Dermis blood vessel endothelial cell (primary cell): ENCODE results near the gene SLFNL1. TPM values are rescaled to one million over a fixed set of nuclear protein-coding genes. Genes with fewer than 3 reads are reported as not detected.

Source experiments
- DNase-seq: peaks from one replicate; pipeline ENCODE4 v3.0.0; 2010
- total RNA-seq: library from RNA; depleted of rRNA; stranded (reverse); fragments of >200 nt; gene quantifications from 2 replicates; pipeline ENCODE4 v1.2.3, GENCODE V29; 2014

The SLFNL1 gene
- total RNA-seq, 1 donor from 2014 or later: 0.51 TPM

DNA sequence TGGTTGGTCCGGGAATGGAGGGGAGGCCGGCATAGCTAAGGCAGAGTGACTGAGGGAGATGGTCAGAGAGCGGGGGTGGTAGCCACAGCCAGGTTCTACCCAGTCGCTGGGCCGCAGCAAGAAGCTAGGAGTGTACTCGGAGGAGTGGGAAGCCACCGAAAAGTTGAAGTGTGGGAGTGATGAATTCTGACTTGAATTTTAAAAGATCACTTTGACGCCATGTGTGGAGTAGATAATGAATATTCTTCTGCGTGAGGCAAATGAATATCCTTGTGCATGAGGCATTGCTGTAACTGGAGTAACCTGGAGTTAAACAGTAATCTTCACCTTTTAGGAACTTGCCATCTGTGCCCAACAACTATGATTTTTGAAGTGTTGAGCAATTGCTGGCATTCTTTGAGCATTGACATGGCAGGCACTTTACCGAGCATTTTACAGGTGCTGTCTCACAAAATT lies 35.2 kb downstream of the SLFNL1 start:
- no peak for DNase-seq

DNA sequence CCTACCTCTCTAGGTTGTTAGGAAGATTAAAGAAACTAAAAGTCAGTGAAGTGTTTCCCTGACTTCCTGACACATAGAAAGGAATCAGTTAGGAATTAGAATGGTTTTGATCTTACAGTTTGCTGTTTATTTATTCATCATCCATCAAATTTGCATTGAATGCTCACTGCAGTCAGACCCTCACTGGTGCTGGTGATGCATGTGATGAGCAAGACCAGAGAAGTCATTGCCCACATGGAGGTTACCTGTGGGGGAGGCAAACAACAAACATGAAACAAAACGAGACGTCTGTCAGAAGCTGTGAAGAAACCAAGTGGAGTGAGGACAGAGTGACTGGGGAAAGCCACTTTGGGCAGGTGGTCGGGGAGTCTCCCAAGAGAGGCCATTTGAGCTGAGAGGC lies 35.6 kb downstream of the SLFNL1 start:
- no peak for DNase-seq

DNA sequence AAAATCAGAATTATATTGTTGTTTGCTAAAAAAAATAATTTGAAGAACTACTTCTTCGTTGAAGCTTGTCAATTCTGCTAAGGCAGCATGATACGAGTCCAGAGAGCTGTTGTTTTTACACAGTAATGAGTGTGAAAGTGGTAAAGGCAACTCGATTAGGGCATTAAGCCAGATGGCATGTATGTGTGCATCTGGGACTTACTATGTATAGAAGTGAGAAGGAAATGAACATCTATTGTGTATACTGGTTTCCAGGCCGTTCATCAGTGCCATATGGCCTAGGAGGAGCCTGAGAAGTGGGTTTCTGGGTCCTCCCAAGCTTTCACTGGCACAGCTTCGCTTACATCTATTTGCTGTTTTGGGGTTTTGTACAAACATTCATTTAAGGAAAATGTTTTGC lies 36.4 kb downstream of the SLFNL1 start:
- no peak for DNase-seq

DNA sequence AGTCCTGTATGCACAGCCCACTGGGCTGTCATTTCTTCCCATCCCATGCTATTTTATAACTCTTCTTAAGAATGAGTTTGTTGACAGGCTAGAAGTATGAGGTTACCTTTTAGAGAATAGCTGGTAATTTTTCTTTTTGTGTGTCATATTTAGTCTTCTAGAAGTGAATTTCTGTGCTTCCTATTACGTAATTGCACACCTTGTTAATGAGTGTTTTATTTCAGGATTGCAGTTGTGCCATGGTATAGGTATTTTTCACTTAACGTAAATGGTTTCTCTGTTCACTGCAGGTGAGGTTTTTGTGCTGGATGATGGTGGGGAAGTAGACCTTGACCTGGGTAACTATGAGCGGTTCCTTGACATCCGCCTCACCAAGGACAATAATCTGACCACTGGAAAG lies 37.0 kb downstream of the SLFNL1 start:
- DNase-seq: no peak

DNA sequence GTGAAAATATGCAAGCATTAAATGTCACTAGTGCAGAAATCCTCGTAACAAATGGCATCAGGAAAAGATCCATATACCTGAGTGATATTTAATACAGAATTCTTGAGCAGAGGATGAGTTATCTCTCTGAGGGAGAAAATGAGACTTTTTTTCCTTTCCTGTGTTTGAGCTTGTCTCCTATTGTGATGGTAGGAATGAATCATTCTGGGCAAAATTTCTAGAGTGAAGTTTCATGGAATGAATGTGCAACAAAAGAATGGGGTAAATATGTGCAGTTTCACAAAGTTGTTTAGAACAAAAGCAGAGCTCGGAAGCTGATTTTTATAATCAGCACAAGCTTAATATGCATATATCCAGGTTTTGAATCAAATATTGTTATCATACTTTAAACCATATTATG lies 37.5 kb downstream of the SLFNL1 start:
- peak; percentile 49 for DNase-seq

DNA sequence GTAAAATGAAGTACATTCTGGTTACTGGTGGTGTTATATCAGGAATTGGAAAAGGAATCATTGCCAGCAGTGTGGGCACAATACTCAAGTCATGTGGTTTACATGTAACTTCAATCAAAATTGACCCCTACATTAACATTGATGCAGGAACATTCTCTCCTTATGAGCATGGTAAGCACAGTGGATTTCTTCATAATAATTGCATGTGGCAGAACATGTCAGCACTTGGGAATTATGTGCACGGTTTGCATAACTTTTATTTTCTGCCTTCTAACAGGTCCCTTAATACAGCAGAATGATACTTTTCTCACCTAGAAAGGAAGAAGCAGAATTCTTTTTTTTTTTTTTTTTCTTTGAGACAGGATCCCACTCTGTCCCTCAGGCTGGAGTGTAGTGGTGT lies 38.2 kb downstream of the SLFNL1 start:
- no peak for DNase-seq

DNA sequence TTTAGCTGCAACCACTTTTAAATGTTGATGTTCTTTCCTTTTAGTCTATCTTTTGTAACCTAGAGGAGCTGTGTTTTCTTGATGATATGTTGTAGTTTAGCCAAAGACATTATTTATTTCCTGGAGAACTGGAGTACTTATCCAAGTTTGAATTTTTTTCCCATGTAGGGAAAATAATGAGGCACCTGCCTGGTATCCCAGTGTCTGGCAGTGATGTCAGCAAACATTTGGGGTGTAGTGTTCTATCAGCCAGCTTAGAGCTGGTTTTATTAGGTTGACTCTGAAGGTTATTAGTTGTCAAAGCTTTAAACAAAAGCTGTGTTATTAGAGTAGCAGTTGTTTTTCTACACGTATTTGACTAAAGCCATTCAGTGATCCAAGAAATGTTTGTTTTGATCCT lies 38.8 kb downstream of the SLFNL1 start:
- no peak for DNase-seq

DNA sequence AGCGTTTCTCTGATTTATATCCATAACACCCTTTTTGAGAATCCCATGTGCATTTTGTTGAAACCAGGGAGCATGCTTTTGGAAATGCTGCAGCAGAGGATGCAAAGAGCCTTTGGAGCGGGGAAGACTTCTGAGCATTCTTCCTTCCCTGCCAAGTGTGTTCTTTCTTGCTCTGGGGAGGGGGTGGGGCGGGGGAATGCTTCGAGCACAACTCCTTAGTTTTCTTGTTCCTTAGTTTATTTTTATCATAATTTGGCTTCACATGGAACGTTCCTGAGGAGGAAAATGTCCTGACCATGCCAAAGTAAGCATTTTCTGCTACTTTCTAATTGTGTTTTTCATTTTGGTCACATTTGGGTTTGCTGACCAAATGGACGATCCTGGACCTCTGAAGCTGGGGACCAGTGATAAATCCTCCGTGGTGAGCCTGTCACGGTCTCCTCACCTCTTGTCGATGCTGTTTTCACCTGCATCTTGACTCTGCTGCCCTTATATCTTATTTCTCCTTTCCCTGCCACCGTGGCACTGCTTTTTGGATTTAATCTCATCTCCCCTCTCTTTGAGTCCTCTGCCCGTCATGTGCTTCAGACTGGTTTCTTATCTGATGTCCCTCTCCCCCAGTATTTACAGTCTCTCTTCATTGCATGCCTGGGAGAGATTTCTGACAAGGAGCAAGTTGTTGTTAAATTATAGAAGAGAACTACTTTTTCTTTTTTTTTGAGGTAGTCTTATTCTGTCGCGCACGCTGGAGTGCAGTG lies 39.7 kb downstream of the SLFNL1 start:
- DNase-seq: no peak

DNA sequence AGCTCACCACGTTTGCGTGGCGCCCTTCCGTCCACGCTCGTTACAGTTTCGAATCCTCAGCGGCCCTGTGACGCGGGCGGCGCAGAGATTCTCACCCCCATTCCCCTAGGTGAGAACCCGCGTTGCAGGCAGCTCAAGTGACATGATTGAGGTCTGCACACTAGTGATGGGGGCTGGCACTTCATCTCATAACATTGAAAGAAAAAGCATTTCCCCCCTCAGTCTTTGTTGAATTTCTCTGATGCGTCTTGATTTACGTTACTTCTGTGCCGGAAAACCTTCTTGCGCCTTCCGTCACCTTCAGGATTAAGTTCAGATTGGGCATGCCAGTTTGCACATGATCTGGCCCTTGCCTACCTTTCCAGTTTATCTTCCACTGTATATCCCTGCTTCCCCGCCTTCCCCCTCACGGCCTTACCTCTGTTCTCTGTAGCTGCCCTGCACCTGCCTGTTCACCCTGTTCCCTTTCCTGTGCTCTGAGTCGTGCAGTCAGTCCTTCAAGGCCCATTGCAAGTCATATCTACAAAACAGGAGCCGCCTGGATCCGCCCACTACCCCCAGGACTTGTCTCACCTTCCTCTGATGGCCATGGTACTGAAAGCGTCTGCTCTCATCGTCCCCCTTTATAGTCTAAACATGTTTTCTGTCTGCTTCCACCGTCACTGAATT lies 40.9 kb downstream of the SLFNL1 start:
- DNase-seq: peak; percentile 46

DNA sequence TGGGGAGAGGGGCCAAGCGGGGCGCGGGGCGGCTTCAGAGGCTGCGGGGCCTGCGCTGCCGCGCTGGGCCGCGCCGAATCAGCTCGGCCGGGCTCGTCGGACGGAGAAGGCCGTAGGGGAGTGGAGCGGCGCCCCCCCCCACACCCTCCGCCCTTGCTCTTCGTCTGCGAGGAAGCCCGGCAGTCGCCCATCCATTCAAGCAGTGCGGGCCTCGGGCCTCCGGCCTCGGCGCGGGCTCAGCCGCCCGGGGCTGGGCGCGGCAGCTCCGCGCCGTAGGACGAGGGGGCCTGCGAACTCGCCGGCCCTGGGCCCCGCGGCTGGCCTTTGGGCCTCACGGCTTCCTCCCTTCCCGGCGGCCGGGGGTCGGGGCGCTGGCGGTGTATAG lies 41.5 kb downstream of the SLFNL1 start:
- DNase-seq: no peak

DNA sequence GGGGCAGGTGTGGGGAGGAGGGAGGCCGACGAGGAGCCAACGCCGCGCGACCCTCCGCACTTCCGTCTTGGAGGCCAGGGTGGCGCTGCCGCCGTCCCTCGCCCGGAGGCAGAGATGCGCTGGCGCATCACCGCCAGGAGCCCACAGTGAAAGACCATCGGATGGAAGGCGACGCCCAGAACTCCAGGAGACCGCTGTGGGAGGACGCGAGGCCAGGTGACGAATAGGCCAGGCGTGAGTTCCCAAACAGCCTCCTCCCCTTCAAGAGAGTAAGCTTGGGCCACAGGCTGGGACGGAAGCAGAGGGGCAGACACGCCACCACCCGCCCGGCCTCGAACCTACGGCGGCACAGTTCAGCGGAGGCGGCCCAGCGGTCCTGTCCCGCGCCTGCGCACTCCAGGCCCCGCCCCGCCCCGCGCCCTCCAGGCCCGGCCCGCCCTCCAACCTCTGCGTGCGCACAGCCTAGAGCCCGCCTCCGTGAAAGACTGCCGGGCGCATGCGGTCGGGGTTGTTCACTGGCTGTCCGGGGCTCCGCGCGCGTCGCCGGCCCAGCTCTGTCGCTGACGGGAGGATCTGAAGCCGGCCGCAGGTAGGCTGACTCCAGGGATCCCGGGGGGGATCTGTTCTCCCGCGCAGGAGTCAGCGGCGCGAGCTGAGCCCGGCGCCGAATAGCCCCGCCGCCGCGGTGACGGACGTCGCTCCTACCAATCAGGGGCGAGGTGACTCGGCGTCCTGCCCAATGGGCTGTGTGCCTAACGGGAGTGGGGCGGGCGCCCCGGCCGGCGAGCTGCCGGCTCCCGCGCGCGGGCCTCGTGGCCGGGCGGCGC lies 42.1 kb downstream of the SLFNL1 start, which contains the start of gene CTPS1:
Gene CTPS1 (plus strand): TSS at position 456 of the 827 bp plus-strand sequence. CDS start 3,595 bp downstream, outside the sequence.
- DNase-seq: peak; percentile 96

DNA sequence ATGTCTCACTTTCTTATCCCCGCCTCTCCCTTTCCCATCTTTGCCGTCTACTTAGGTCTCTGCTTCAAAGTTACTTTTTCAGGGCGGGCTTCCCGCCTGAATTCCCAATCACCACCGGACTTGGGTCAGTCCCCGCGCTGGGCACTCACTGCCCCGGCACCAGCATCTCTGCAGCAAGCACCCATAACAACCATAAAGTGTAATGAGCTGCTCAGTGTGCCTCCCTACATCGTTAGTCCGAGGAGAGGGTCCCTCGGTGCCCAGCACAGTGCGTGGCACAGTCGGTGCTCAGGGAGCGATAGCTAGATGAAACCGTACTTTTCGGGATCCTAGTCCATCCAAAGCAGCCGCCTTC lies 42.7 kb downstream of the SLFNL1 start:
- no peak for DNase-seq

DNA sequence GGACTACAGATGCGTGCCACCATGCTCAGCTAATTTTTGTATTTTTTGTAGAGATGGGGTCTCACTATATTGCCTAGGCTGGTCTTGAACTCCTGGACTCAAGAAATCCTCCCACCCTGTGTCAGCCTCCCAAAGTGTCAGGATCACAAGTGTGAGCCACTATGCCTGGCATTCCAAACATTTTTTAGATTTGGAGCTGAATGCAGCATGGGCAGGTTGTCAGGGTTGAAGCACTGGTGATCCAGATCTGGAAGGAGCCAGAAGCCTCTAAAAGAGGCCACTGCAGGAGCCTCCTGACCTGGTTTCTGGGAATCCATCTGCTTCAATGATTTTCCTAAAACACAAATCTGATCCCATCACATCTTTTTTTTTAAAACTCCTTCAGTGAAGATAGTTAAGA lies 43.8 kb downstream of the SLFNL1 start:
- no peak for DNase-seq

DNA sequence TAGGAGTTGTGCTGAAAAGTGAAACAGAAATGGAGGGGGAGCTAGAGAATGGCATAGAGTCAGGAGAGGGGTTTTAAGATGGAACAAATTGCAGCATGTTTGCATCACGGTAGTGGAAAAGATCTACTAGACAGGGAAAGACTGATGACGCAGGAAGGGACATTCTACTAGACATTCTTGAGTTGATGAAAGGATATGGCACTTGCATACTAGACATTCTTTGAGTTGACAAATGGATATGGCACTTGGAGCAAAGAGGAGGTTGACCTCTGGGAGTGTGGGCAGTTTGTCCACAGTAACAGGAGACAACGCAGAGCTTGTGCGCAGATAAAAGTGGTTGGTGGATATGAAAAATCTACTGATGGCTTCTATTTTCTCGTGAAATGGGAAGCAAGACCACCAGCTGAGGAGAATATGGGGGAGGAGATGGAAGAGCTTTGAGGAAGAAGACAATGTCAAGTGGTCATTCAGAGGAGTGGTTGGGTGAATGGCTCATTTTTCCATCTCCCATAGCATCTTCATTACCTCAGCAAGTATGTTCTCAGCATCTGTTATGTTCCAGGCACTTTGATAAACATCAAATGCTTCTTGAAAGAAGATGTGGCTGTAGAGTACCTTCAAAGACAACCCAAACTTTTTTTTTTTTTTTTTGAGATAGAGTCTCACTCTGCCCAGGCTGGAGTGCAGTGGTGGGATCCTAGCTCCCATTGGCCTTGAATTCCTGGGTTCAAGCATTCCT lies 44.4 kb downstream of the SLFNL1 start:
- no peak for DNase-seq

DNA sequence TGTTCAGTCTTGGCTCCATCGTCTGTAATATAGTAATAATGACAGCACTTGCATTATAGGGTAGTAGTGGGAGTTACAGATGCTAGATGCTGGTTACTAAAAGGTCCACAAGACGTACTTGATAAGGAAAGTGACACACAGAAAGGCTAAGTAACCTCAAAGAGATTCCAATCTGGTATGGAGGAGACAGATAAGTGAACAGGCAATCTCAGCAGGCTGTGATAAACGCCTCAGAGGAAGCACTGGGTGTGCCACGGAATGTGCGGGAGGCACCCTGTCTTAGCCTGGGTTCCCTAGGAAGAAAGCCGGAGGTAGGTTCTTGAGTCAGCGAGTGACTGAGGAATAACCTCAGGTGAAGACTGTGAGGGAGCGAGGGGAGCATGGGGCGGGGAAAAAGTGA lies 46.6 kb downstream of the SLFNL1 start:
- no peak for DNase-seq

DNA sequence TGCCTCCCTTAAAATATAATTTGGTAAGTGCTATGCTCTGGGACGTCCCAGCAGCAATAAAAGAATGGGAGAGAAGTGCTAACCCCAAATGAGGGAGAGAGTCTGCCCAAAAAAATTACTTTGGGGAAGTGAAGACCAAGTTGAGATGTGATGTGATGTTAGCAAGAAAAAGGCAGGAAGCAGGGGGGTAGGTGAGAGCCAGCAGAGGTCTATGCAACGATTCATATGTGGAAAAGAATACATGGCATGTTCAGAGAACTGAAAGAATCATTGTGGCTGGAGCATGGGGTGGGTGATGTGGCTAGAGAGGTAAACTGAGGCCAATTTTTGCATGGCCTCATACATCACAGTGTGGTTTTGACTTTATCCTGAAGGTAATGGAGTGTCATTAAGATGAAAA lies 47.6 kb downstream of the SLFNL1 start:
- no peak for DNase-seq

DNA sequence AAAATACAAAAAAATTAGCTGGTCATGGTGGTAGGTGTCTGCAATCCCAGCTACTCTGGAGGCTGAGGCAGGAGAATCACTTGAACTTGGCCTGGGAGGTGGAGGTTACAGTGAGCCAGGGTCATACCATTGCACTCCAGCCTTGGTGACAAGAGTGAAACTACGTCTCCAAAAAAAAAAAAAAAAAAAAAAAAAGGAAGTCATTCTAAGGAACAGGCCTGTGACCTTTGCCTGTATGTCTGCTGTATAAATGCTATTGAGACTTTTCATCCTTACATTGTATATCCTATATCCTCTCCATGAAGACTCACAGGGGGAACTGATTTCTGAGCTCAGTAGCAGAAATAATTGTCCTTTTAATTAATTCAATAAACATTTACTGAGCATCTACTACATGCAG lies 49.6 kb downstream of the SLFNL1 start:
- DNase-seq: no peak

DNA sequence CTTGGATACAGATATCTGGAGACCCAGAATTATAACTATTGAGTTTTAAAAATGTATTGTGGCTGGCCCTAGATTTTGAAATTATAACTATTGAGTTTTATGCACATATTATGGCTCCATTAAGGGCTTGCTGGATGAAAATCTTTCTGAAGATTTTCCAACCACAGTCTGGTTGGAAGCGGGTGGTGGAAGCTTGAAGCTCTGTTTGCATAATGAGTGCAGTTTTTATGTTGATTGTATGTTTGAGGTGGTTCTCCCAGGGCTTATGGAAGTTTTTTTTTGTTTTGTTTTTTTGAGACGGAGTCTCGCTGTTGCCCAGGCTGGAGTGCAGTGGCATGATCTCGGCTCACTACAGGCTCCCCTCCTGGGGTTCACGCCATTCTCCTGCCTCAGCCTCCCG lies 52.1 kb downstream of the SLFNL1 start:
- DNase-seq: no peak

DNA sequence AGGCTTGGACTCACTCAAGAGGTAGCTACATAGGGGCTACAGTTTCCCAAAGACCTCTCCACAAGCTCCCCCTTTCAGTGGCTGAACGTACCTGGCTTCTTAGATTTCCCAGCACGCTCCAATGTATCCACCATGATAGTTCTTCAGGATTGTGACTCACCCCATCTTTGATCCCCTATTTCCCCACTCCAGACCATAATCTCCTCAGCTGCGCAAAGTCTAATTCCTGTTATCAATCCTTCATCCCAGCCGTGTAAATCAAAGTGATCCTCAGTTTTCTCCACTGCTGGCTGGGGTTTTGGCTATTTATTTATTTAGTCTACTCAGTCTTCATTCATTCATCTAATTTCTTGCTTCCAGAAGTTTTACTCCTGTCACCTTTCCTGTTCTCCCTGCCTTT lies 55.1 kb downstream of the SLFNL1 start:
- no peak for DNase-seq
